ENCODE measurements around the gene FETUB. TPM values are rescaled to one million over a fixed set of nuclear protein-coding genes. Genes with fewer than 3 reads are reported as not detected.

FETUB gene
- polyA plus RNA-seq, 3 donors, result not detected

DNA sequence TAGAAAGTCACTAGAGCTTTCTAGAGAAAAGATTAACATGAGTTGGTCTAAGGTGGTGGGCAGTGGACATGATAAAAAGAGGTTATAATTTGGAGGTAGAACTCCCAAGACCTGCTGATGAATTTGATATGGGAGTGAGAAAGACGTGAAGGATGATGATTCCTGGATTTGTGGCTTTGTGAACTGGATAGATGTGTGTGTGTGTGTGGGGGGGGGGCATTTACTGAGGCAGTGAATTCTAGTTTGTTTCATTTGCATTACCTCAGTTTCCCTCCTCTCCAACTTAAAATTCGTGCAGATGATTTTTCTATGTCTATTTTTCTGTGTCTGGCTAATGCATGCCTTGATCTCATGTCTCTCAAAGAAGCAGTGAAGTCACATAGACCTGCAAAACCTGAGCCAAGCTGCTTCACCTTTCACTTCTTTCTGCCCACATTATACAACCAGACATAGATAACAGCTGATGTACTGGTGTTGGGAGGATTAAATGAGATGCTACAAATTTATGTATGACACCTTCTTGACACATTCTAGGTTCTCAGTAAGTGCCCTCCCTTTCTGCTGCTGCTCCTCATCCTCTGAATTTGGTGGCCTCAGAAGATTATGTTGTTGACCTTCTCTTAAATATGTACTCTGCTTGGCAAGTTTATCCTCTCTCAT is 17.4 kb upstream of the FETUB start:
- no peaks in the 10 kb centered on the region for H3K9me3 ChIP-seq (replicated peaks in 1 of 2; ENCODE audit: control insufficient read depth in 1 of 2, insufficient read depth in 1 of 2, low read length in 2 of 2)
- no CpG with 5 or more reads among the region's 2 CpGs for WGBS (ENCODE audit: insufficient coverage)
- no peaks in the 10 kb centered on the region for H3K4me1 Mint-ChIP-seq
- H3K4me1 ChIP-seq (ENCODE audit: control insufficient read depth in 1 of 2, insufficient read depth in 2 of 2, low read length in 2 of 2), result no peaks in the 10 kb centered on the region
- no peaks in the 10 kb centered on the region for H4K20me1 ChIP-seq (ENCODE audit: insufficient read depth, low read length)
- H3K9me3 Mint-ChIP-seq, result no peaks in the 10 kb centered on the region
- H3K36me3 Mint-ChIP-seq, result no peaks in the 10 kb centered on the region
- H3K27ac ChIP-seq (ENCODE audit: low read depth in 1 of 2, low read length in 2 of 2), result no peak overlapping the region
- H3K4me2 ChIP-seq (replicated peaks; ENCODE audit: extremely low read depth, low read length, poor library complexity, severe bottlenecking), result no peak overlapping the region
- H3K27ac Mint-ChIP-seq, result no peak overlapping the region
- H3K27me3 ChIP-seq (ENCODE audit: control insufficient read depth in 2 of 2, insufficient read depth in 2 of 2, low read length in 2 of 2), result peaks cover 2 to 4% of the 10 kb centered on the region in 2 donors
- no peak for DNase-seq
- peaks cover 7 to 12% (median 8%) of the 10 kb centered on the region in 3 donors for H3K27me3 Mint-ChIP-seq (ENCODE audit: low read depth in 3 of 3)
- H3K9ac ChIP-seq (ENCODE audit: insufficient read depth, low read length, poor library complexity, severe bottlenecking), result no peak overlapping the region
- intact Hi-C loops (cut with micrococcal nuclease), result no loop called here
- TF ChIP-seq, protein P1, sequence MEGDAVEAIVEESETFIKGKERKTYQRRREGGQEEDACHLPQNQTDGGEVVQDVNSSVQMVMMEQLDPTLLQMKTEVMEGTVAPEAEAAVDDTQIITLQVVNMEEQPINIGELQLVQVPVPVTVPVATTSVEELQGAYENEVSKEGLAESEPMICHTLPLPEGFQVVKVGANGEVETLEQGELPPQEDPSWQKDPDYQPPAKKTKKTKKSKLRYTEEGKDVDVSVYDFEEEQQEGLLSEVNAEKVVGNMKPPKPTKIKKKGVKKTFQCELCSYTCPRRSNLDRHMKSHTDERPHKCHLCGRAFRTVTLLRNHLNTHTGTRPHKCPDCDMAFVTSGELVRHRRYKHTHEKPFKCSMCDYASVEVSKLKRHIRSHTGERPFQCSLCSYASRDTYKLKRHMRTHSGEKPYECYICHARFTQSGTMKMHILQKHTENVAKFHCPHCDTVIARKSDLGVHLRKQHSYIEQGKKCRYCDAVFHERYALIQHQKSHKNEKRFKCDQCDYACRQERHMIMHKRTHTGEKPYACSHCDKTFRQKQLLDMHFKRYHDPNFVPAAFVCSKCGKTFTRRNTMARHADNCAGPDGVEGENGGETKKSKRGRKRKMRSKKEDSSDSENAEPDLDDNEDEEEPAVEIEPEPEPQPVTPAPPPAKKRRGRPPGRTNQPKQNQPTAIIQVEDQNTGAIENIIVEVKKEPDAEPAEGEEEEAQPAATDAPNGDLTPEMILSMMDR (IDR thresholded peaks at IDR 0.05), result no peak
- no peaks in the 10 kb centered on the region for H3K79me2 ChIP-seq (ENCODE audit: insufficient read depth, low read length)
- H3K4me3 Mint-ChIP-seq, result no peak overlapping the region
- H2AFZ ChIP-seq (ENCODE audit: insufficient read depth, low read depth, low read length, poor library complexity, severe bottlenecking), result no peak overlapping the region
- no peaks in the 10 kb centered on the region for H3K36me3 ChIP-seq (replicated peaks in 1 of 2; ENCODE audit: control insufficient read depth in 1 of 2, insufficient read depth in 2 of 2, low read length in 2 of 2)
- H3K4me3 ChIP-seq (replicated peaks in 1 of 3; ENCODE audit: low read depth in 2 of 3, low read length in 3 of 3), result no peak overlapping the region

DNA sequence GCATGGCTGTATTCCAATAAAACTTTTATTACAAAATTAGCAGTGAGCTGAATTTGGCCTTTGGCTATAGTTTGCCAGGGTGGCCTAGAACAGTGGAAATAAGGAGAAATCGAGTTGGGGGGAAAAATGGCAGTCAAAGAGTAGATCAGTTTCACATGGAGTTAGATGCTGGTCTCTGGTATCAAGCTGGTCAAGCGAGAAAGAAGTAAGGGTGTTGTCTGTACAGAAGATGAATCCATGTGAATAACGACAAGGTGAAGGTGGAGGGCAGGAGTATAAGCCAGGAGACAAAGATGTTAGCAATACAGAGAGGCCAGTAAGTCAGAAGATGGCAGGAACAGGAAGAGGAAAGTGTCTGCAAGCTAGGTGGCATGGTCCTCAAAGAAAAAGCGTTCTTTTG is 15.6 kb upstream of the FETUB start:
- DNase-seq, result no peak
- peaks cover 0 to 2% of the 10 kb centered on the region in 2 donors for H3K27me3 ChIP-seq (ENCODE audit: control insufficient read depth in 2 of 2, insufficient read depth in 2 of 2, low read length in 2 of 2)
- H3K36me3 Mint-ChIP-seq, result no peaks in the 10 kb centered on the region
- no peak overlapping the region for H3K27ac ChIP-seq (ENCODE audit: low read depth in 1 of 2, low read length in 2 of 2)
- no peak overlapping the region for H3K9ac ChIP-seq (ENCODE audit: insufficient read depth, low read length, poor library complexity, severe bottlenecking)
- H3K4me1 ChIP-seq (ENCODE audit: control insufficient read depth in 1 of 2, insufficient read depth in 2 of 2, low read length in 2 of 2), result no peaks in the 10 kb centered on the region
- no peaks in the 10 kb centered on the region for H3K9me3 ChIP-seq (replicated peaks in 1 of 2; ENCODE audit: control insufficient read depth in 1 of 2, insufficient read depth in 1 of 2, low read length in 2 of 2)
- no peak overlapping the region for H3K27ac Mint-ChIP-seq
- intact Hi-C loops (cut with micrococcal nuclease), result no loop called here
- no peaks in the 10 kb centered on the region for H3K36me3 ChIP-seq (replicated peaks in 1 of 2; ENCODE audit: control insufficient read depth in 1 of 2, insufficient read depth in 2 of 2, low read length in 2 of 2)
- no peaks in the 10 kb centered on the region for H3K79me2 ChIP-seq (ENCODE audit: insufficient read depth, low read length)
- H4K20me1 ChIP-seq (ENCODE audit: insufficient read depth, low read length), result no peaks in the 10 kb centered on the region
- peaks cover 0 to 8% (median 5%) of the 10 kb centered on the region in 3 donors for H3K27me3 Mint-ChIP-seq (ENCODE audit: low read depth in 3 of 3)
- no peaks in the 10 kb centered on the region for H3K4me1 Mint-ChIP-seq
- WGBS (ENCODE audit: insufficient coverage), result 90% methylated on average over 4 of the region's 4 CpGs
- TF ChIP-seq, protein P1 (IDR thresholded peaks at IDR 0.05), result no peak
- H3K4me3 ChIP-seq (replicated peaks in 1 of 3; ENCODE audit: low read depth in 2 of 3, low read length in 3 of 3), result no peak overlapping the region
- no peak overlapping the region for H2AFZ ChIP-seq (ENCODE audit: insufficient read depth, low read depth, low read length, poor library complexity, severe bottlenecking)
- no peak overlapping the region for H3K4me2 ChIP-seq (replicated peaks; ENCODE audit: extremely low read depth, low read length, poor library complexity, severe bottlenecking)
- H3K9me3 Mint-ChIP-seq, result no peaks in the 10 kb centered on the region
- H3K4me3 Mint-ChIP-seq, result no peak overlapping the region

Data from CD14-positive monocyte (primary cell).